Heart right ventricle (tissue), 16 donors: ENCODE data around the gene SDC1. TPM values are rescaled to one million over a fixed set of nuclear protein-coding genes. Genes with fewer than 3 reads are reported as not detected.

Experiments used
- ATAC-seq, 8 donors: fragments of 200-7000 bp; cut with Tn5 transposase; one replicate each; pipeline ENCODE4 v1.9.1; 2020; ENCODE audit warnings: mild to moderate bottlenecking in 8 of 8, moderate library complexity in 8 of 8, moderate number of reproducible peaks in 1 of 8
- DNase-seq, 2 donors: peaks; one replicate each; pipeline ENCODE4 v3.0.0-alpha.2; 2020
- H3K27ac ChIP-seq, 10 donors: fragments of 200-600 bp; sonication (generic) in 2 of 10; one replicate each; pipeline versions ENCODE4 v1.5.0 to v1.8.0; 2020 to 2022; ENCODE audit warnings: mild to moderate bottlenecking in 3 of 10
- H3K27me3 ChIP-seq, 7 donors: fragments of 200-600 bp; one replicate each; pipeline ENCODE4 v1.8.0; 2021 to 2022; ENCODE audit warnings: mild to moderate bottlenecking in 2 of 7
- H3K36me3 ChIP-seq, 9 donors: fragments of 200-600 bp; sonication (generic) in 1 of 9; one replicate each; pipeline versions ENCODE4 v1.5.0 to v1.8.0; 2020 to 2022; ENCODE audit warnings: mild to moderate bottlenecking in 2 of 9
- H3K4me1 ChIP-seq, 9 donors: fragments of 200-600 bp; sonication (generic) in 1 of 9; one replicate each; pipeline versions ENCODE4 v1.5.0 to v1.8.0; 2020 to 2022; ENCODE audit warnings: mild to moderate bottlenecking in 4 of 9
- H3K4me3 ChIP-seq, 10 donors: fragments of 200-600 bp; sonication (generic) in 2 of 10; one replicate each; pipeline versions ENCODE4 v1.5.0 to v1.8.0; 2020 to 2022; ENCODE audit warnings: mild to moderate bottlenecking in 7 of 10, moderate library complexity in 2 of 10
- H3K9me3 ChIP-seq, 11 donors: fragments of 200-600 bp in 10 of 11; sonication (generic) in 2 of 11; one replicate each; pipeline versions ENCODE4 v1.5.0 to v1.8.0; 2013 to 2022; ENCODE audit warnings: mild to moderate bottlenecking in 2 of 11, control low read depth in 1 of 11, moderate library complexity in 1 of 11
- WGBS, 2 donors: extraction: QIAGEN DNeasy Blood & Tissue Kit; methylation state at CpG; one replicate each; pipeline ENCODE4 v1.1.7; 2013; ENCODE audit warnings: inconsistent platforms in 1 of 2; 5-methylcytosine and 5-hydroxymethylcytosine counted together
- intact Hi-C, 10 donors: fragments of 100-400 bp; cut with DNase I; formaldehyde crosslinking; loops; one replicate each; pipeline versions ENCODE4 v1.11.1 to v1.14.2; 2022
- polyA plus RNA-seq, 2 donors: library from polyadenylated mRNA; stranded (reverse); fragments of 200-250 nt; gene quantifications; one replicate each; pipeline ENCODE4 v1.2.3, GENCODE V29; 2013
- total RNA-seq, 10 donors: library from RNA; stranded (reverse); fragmentation: NEBNext Ultra II Directional in 3 of 10; extraction: Animal tissue kit (Norgen Biotek cat#: 25700) in 3 of 10; gene quantifications; one replicate each; pipeline versions ENCODE4 v1.2.1 to v1.2.4, GENCODE V29; 2021 to 2023
- TF ChIP-seq, protein P1 (sequence below), 9 donors: fragments of 200-600 bp; sonication (generic) in 2 of 9; IDR thresholded peaks; one replicate each; pipeline versions ENCODE4 v1.5.0 to v1.8.0; 2021 to 2022; ENCODE audit warnings: antibody characterized with exemption in 9 of 9, mild to moderate bottlenecking in 5 of 9, moderate library complexity in 1 of 9
- donor health status: Arrhythmogenic right ventricular cardiomyopathy.
- donor health status: ischemic (EF 13 %, LVEDD 7.1; RV severe dilation, severe dysfunction).
- donor health status: healthy with polysubstance abuse.
- donor health status: DM: no; HTN: yes; CAD: no.
- donor health status: DM: no; HTN: no; CAD: no.
- donor health status: ischemic (EF 25% LVEDD 6.9; RV normal size, moderate dysfunction).
- donor health status: ischemic (EF 25% LVEDD 5.7; RV mildly dilated, moderate dysfunction).
- donor health status: healthy.
- donor health status: DM: yes; HTN: yes; CAD: no.
- donor health status: Ischemic cardiomyopathy.
- donor health status: ischemic (EF 35%, LVEDD 5.7; RV mildly dilated, moderate dysfunction).
- donor health status: nonischemic (EF 11% LVEDD 7.7; RV severe dilation, severe dysfunction).
- donor health status: DM: yes; HTN: yes; CAD: no.
- donor health status: PGD.
- donor health status: ischemic (EF 29% LVEDD 5.4; RV normal size, mild dysfunction).
- donor health status: nonischemic (EF 23%, LVEDD 6.1; RV moderate dilation, normal function).

The SDC1 gene
- total and polyA plus RNA-seq, 12 donors: 0.27 to 2.1 (median 0.33) TPM; not detected in 2

DNA sequence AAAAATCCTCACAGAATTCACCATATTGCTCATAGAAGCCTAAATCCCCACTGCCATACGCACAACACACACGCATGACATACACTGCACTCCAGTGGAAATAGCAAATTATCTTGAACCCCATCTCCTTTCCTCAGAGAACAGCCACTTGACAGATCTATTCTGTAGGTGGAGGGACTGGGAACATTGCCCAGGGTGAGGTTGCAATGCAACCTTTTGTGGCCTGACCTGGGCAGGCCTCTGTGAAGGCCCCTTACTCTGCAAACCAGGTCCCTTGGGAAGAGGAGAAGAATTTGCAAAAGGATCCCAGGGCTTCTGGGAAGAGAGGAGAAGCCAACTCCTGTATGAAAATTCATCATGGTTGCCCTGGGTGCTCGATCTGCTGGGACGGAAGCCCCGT is 51.9 kb downstream of the SDC1 start:
- intact Hi-C loops: no loop called here
- Histone ChIP-seq H3K4me3 (no peak overlapping the region), H3K27me3 (peaks cover 0 to 3% (median 0%) of the 10 kb centered on the region in 7 donors), H3K36me3 (no peaks in the 10 kb centered on the region), H3K4me1 (no peaks in the 10 kb centered on the region), H3K9me3 (no peaks in the 10 kb centered on the region), H3K27ac (no peak overlapping the region)
- TF ChIP-seq, protein P1, sequence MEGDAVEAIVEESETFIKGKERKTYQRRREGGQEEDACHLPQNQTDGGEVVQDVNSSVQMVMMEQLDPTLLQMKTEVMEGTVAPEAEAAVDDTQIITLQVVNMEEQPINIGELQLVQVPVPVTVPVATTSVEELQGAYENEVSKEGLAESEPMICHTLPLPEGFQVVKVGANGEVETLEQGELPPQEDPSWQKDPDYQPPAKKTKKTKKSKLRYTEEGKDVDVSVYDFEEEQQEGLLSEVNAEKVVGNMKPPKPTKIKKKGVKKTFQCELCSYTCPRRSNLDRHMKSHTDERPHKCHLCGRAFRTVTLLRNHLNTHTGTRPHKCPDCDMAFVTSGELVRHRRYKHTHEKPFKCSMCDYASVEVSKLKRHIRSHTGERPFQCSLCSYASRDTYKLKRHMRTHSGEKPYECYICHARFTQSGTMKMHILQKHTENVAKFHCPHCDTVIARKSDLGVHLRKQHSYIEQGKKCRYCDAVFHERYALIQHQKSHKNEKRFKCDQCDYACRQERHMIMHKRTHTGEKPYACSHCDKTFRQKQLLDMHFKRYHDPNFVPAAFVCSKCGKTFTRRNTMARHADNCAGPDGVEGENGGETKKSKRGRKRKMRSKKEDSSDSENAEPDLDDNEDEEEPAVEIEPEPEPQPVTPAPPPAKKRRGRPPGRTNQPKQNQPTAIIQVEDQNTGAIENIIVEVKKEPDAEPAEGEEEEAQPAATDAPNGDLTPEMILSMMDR (IDR thresholded peaks at IDR 0.05): no peak
- WGBS, 2 donors: 94 to 95% methylated on average over 5 of the region's 5 CpGs
- ATAC-seq (no peak), DNase-seq (no peak)

DNA sequence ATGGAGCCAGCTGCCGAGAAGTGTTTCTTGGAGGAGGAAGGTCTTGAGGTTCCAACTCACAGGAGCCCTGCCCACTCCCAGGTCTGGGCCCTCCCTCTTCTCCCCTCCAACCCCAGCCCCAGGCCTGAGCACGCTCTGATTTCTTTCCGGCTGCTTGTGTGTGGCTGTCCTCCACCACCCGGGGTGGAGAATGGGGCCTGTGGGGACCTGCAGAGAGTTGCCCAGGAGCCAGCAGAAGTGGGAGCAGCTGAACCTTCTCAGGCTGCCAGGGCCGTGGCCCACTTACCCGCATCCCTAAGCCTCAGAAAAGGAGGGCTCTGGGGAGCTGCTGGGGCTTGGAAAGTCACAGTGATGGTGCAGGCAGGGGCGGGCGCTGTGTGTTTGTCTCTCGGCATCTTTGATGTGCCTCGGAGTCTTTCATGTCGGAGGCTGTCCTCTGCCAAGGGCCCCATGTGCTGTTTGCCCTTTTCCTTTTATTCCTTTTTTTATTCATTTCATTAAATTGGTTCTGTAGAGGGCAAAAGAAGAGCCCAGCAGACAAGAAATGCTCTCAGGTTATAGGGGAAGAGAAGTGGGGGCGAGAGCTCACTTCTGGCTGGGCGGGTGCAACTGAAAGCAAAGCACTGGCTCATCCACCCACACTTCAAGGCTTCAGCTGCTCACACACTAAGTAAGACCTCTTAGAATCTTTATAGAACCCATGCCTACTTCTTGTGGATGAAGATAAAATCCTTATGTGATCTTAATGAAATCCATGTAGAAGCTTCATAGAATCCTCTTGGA is 52.5 kb downstream of the SDC1 start:
- TF ChIP-seq, protein P1 (IDR thresholded peaks at IDR 0.05): no peak
- ATAC-seq (no peak), DNase-seq (no peak)
- Histone ChIP-seq H3K9me3 (no peaks in the 10 kb centered on the region), H3K36me3 (no peaks in the 10 kb centered on the region), H3K27me3 (peaks cover 0 to 4% (median 0%) of the 10 kb centered on the region in 7 donors), H3K27ac (no peak overlapping the region), H3K4me3 (no peak overlapping the region), H3K4me1 (no peaks in the 10 kb centered on the region)
- intact Hi-C loops: no loop called here
- WGBS, 2 donors: 79 to 80% methylated on average over 13 of the region's 13 CpGs

DNA sequence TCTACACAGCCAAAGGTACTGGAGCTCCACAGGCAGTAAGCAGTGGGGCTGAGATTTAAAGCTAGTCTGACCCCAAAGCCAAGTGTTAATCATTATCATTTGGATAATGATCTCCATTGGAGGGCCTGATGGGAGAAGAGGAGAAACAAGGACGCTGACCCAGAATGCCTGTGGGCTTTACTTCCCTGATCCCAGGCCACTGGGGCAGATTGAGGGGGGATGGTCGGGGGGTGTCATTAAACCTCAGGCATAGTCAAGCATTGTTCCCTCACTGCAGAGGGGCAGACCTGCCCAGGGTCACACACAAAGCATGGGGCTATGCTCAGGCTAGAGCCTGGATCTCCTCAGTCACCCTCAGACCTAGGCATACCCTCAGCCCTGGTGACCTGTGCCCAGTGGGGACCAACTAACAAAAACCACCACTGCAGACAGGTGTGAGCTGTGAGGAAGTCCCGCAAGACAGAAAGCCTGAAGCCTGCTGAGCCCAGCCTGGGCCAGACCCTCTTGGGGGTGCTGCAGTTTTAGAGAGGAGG is 53.4 kb downstream of the SDC1 start:
- no peaks in the 10 kb centered on the region for H3K36me3 ChIP-seq
- 92 to 98% methylated on average over 3 of the region's 3 CpGs for WGBS, 2 donors
- peaks cover 0 to 4% (median 0%) of the 10 kb centered on the region in 7 donors for H3K27me3 ChIP-seq
- DNase-seq: no peak
- no peaks in the 10 kb centered on the region for H3K9me3 ChIP-seq
- H3K4me1 ChIP-seq: no peaks in the 10 kb centered on the region
- no peak overlapping the region for H3K27ac ChIP-seq
- intact Hi-C loops: no loop called here
- TF ChIP-seq, protein P1 (IDR thresholded peaks at IDR 0.05): no peak
- ATAC-seq: no peak
- H3K4me3 ChIP-seq: no peak overlapping the region

DNA sequence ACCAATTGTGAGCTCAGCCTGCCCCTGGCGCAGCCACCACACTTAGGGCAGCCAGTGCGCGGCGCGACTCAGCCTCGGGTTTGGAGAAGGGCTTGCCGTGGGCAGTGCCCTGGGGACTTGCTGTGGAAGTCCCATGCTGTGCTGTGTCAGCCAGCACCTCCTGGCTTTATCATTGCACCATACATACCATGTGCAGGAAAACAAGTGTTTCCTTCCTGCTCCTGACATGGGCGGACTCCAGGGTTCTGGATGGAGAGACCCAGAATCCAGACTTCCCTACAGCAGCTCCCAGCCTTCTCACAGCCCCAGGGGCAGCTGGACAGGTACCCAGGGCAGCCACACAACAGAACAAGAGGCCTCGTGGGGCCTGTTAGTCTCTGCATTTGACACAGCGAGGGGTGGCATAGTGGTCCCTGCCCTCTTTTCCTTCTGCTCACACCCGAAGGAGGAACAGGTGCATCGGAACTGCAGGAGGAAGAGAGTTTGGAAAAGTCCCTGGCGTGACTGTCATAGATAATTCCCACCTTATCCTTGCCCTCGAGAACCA is 54.2 kb downstream of the SDC1 start:
- peak in 1 of 8 donors; percentile 17 for ATAC-seq
- no peaks in the 10 kb centered on the region for H3K4me1 ChIP-seq
- H3K36me3 ChIP-seq: no peaks in the 10 kb centered on the region
- DNase-seq: no peak
- no peaks in the 10 kb centered on the region for H3K9me3 ChIP-seq
- 67 to 82% methylated on average over 13 to 14 of the region's 14 CpGs for WGBS, 2 donors
- intact Hi-C loops: no loop called here
- peaks cover 0 to 4% (median 0%) of the 10 kb centered on the region in 7 donors for H3K27me3 ChIP-seq
- TF ChIP-seq, protein P1 (IDR thresholded peaks at IDR 0.05): no peak
- H3K27ac ChIP-seq: no peak overlapping the region
- H3K4me3 ChIP-seq: no peak overlapping the region
